Astrocyte (in vitro differentiated cells and primary cell): ENCODE results near the gene CHRNE. TPM values are rescaled to one million over a fixed set of nuclear protein-coding genes. Genes with fewer than 3 reads are reported as not detected.

Experiments
- DNase-seq: peaks from one replicate; pipeline ENCODE4 v3.0.0-alpha.2; 2010; ENCODE audit warnings: low read depth
- FAIRE-seq: peaks from 2 replicates; lab custom pipeline; 2011; peaks lifted over from hg19 to GRCh38; lab: Jason Lieb, UNC
- H2AFZ ChIP-seq: 2 replicates; pipeline ENCODE4 v1.6.0; 2012; ENCODE audit warnings: low read depth, low read length, inconsistent platforms
- H3K27ac ChIP-seq: 2 replicates; pipeline ENCODE4 v1.5.1; 2011; ENCODE audit warnings: low read depth, low read length, inconsistent platforms
- H3K27me3 ChIP-seq: 2 replicates; pipeline ENCODE4 v1.6.0; 2011; ENCODE audit warnings: low read length, inconsistent platforms; ENCODE audit not compliant: insufficient read depth
- H3K36me3 ChIP-seq: 2 replicates; pipeline ENCODE4 v1.5.1; 2011; ENCODE audit warnings: low read length, inconsistent platforms; ENCODE audit not compliant: insufficient read depth
- H3K4me1 ChIP-seq: 2 replicates; pipeline ENCODE4 v1.5.1; 2011; ENCODE audit warnings: low read length, inconsistent platforms; ENCODE audit not compliant: insufficient read depth
- H3K4me2 ChIP-seq: 2 replicates; pipeline ENCODE4 v1.6.0; 2012; ENCODE audit warnings: low read length, inconsistent platforms
- H3K4me3 ChIP-seq: 2 replicates; pipeline ENCODE4 v1.5.1; 2011; ENCODE audit warnings: low read depth, mild to moderate bottlenecking, low read length, inconsistent platforms; ENCODE audit not compliant: insufficient read depth
- H3K79me2 ChIP-seq: 2 replicates; pipeline ENCODE4 v1.6.0; 2012; ENCODE audit warnings: mild to moderate bottlenecking, low read length, inconsistent platforms; ENCODE audit not compliant: insufficient read depth
- H3K9ac ChIP-seq: 2 replicates; pipeline ENCODE4 v1.6.0; 2012; ENCODE audit warnings: mild to moderate bottlenecking, low read length, inconsistent platforms
- H3K9me3 ChIP-seq: 2 replicates; pipeline ENCODE4 v1.5.1; 2012; ENCODE audit warnings: low read depth, mild to moderate bottlenecking, low read length, inconsistent platforms; ENCODE audit not compliant: insufficient read depth
- H4K20me1 ChIP-seq: 2 replicates; pipeline ENCODE4 v1.6.0; 2012; ENCODE audit warnings: low read length, inconsistent platforms; ENCODE audit not compliant: insufficient read depth
- H3K27ac Mint-ChIP-seq: one replicate; pipeline ENCODE4 v1.8.0; 2021; ENCODE audit warnings: mild to moderate bottlenecking, mixed read lengths; ENCODE audit not compliant: unreplicated experiment
- H3K27me3 Mint-ChIP-seq: one replicate; pipeline ENCODE4 v1.8.0; 2021; ENCODE audit warnings: low read depth, mixed read lengths; ENCODE audit not compliant: unreplicated experiment
- H3K36me3 Mint-ChIP-seq: one replicate; pipeline ENCODE4 v1.8.0; 2021; ENCODE audit warnings: low read depth, mixed read lengths; ENCODE audit not compliant: unreplicated experiment
- H3K4me1 Mint-ChIP-seq: one replicate; pipeline ENCODE4 v1.8.0; 2021; ENCODE audit warnings: low read depth, mixed read lengths; ENCODE audit not compliant: unreplicated experiment
- H3K4me3 Mint-ChIP-seq: one replicate; pipeline ENCODE4 v1.8.0; 2021; ENCODE audit warnings: mild to moderate bottlenecking, moderate library complexity, mixed read lengths; ENCODE audit not compliant: unreplicated experiment
- H3K9me3 Mint-ChIP-seq: one replicate; pipeline ENCODE4 v1.8.0; 2021; ENCODE audit warnings: mild to moderate bottlenecking, mixed read lengths; ENCODE audit not compliant: unreplicated experiment
- EZH2 ChIP-seq: IDR thresholded peaks from 2 replicates; pipeline ENCODE4 v1.6.1; 2012; ENCODE audit warnings: mild to moderate bottlenecking, low read length, inconsistent platforms; ENCODE audit not compliant: insufficient read depth
- total RNA-seq: library from RNA; stranded (reverse); gene quantifications from 2 replicates; pipeline ENCODE4 v1.2.1, GENCODE V29; 2021
- TF ChIP-seq, protein P1 (sequence below): IDR thresholded peaks from 2 replicates; pipeline ENCODE4 v1.5.1; 2011; ENCODE audit warnings: low read depth, mild to moderate bottlenecking, inconsistent platforms, low read length, moderate library complexity; ENCODE audit not compliant: insufficient read depth

The CHRNE gene
- total RNA-seq, 1 donor from 2014 or later: 0.20 TPM

DNA sequence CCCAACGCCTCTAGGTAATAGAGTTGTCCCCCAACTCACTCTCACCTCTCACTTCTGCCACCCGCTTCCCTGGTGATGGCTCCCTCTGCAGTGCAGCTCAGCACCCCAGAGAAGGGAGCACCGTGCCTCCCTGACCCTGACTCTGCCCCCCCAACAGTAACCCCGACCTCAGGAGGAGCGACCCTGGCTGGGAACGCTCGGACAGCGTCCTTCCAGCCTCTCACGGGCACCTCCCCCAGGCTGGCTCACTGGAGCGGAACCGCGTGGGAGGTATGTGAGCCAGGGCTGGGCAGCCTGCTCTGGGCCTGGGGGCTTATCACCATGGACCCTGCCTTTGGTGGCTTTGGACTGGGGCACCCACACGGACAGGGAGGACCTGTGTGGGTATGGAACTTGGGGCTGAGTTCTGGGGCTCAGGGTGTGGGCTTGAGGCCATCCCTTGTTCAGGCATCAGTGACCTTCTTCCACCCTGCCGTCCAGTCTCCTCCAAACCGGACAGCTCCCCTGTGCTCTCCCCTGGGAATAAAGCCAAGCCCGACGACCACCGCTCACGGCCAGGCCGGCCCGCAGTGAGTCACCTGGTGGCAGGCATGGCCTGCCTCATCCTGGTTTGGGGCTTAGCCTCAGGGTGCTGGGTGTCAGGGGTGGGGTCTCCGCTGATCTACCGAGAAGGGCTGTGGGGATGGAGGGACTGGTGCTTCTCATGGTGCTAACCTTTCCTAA lies 10.2 kb downstream of the CHRNE start:
- no peak for FAIRE-seq
- Histone ChIP-seq H3K4me3 (no peak overlapping the region), H3K27ac (no peak overlapping the region), H3K4me2 (no peak overlapping the region), H3K36me3 (peaks cover 14% of the 10 kb centered on the region), H2AFZ (no peak overlapping the region), H3K9me3 (no peaks in the 10 kb centered on the region), H3K9ac (no peak overlapping the region), H4K20me1 (peaks cover 6% of the 10 kb centered on the region), H3K79me2 (no peaks in the 10 kb centered on the region), H3K27me3 (no peaks in the 10 kb centered on the region), H3K4me1 (no peaks in the 10 kb centered on the region)
- Mint-ChIP-seq H3K4me3 (no peak overlapping the region), H3K9me3 (no peaks in the 10 kb centered on the region), H3K27ac (peak overlapping the region; percentile 26), H3K36me3 (peaks cover 9% of the 10 kb centered on the region), H3K4me1 (no peaks in the 10 kb centered on the region), H3K27me3 (no peaks in the 10 kb centered on the region)
- TF ChIP-seq EZH2: no peak
- TF ChIP-seq, protein P1, sequence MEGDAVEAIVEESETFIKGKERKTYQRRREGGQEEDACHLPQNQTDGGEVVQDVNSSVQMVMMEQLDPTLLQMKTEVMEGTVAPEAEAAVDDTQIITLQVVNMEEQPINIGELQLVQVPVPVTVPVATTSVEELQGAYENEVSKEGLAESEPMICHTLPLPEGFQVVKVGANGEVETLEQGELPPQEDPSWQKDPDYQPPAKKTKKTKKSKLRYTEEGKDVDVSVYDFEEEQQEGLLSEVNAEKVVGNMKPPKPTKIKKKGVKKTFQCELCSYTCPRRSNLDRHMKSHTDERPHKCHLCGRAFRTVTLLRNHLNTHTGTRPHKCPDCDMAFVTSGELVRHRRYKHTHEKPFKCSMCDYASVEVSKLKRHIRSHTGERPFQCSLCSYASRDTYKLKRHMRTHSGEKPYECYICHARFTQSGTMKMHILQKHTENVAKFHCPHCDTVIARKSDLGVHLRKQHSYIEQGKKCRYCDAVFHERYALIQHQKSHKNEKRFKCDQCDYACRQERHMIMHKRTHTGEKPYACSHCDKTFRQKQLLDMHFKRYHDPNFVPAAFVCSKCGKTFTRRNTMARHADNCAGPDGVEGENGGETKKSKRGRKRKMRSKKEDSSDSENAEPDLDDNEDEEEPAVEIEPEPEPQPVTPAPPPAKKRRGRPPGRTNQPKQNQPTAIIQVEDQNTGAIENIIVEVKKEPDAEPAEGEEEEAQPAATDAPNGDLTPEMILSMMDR: no peak
- DNase-seq: no peak

DNA sequence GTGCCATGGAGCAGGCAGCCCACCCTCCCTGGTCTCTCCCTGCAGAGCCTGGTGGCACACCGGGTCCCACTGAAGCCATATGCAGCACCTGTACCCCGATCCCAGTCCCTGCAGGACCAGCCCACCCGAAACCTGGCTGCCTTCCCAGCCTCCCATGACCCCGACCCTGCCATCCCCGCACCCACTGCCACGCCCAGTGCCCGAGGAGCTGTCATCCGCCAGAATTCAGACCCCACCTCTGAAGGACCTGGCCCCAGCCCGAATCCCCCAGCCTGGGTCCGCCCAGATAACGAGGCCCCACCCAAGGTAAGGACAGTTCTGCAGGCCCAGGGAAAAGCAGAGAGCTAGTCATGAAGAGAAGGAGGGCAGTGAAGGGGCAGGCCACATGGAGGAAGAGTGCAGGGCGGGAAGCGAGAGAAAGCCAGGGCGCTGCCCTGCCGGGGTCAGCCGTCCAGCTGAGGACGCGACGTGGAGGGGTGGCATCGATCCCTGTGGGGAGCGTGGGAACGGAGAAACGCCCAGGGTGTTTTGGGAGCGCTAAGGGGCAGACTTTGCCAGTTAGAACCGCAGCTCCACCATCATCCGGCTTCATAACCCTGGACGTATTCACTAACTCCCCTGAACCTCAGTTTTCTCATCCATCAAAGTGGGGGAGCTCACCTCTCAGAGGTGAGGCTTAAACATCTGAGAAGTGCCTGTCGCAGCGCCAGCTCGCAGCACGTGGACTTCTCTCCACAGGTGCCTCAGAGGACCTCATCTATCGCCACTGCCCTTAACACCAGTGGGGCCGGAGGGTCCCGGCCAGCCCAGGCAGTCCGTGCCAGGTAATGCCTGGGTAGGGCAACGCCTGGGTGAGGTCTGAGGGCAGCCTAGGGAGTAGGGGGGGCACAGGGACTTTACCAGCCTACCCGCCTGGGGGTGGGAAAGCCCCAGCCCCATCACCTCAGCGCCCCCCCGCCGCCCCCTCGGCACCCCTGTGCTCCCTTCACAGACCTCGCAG lies 11.2 kb downstream of the CHRNE start:
- DNase-seq (no peak), FAIRE-seq (no peak)
- Histone ChIP-seq H3K27ac (no peak overlapping the region), H3K9me3 (no peaks in the 10 kb centered on the region), H3K4me1 (no peaks in the 10 kb centered on the region), H3K36me3 (peaks cover 14% of the 10 kb centered on the region), H3K9ac (no peak overlapping the region), H3K79me2 (no peaks in the 10 kb centered on the region), H2AFZ (no peak overlapping the region), H3K4me3 (no peak overlapping the region), H3K4me2 (no peak overlapping the region), H3K27me3 (no peaks in the 10 kb centered on the region), H4K20me1 (peaks cover 3% of the 10 kb centered on the region)
- Mint-ChIP-seq H3K4me1 (no peaks in the 10 kb centered on the region), H3K27me3 (no peaks in the 10 kb centered on the region), H3K36me3 (peaks cover 9% of the 10 kb centered on the region), H3K27ac (peak overlapping the region; percentile 62), H3K4me3 (no peak overlapping the region), H3K9me3 (no peaks in the 10 kb centered on the region)
- TF ChIP-seq EZH2: no peak
- TF ChIP-seq, protein P1: no peak
